CD4-positive, alpha-beta T cell treated with Interleukin-2 at 100 ng/mL for 4 hours (primary cell): ENCODE data around the gene TBX4.
"Not testable (repeated sequence)": the region's sequence is repeated elsewhere in the genome, so short reads cannot be mapped to it uniquely, and the experiment has no call there.

Source experiments
- DNase-seq: peaks from one replicate; pipeline ENCODE4 v3.0.0-alpha.2; 2020; ENCODE audit warnings: low spot score

TBX4 gene

GRCh38 chr17:61498042-61498994 lies 46.1 kb downstream of the TBX4 start:
- DNase-seq = no peak

- no peak for DNase-seq
Observed at GRCh38 chr17:61499632-61500031, 47.4 kb downstream of the TBX4 start.

GRCh38 chr17:61500287-61500686 lies 48.1 kb downstream of the TBX4 start:
- DNase-seq = no peak

GRCh38 chr17:61502292-61502691 lies 50.1 kb downstream of the TBX4 start:
- DNase-seq = no peak

- DNase-seq = no peak
Observed at GRCh38 chr17:61503961-61504360, 51.7 kb downstream of the TBX4 start.

- no peak for DNase-seq
Observed at GRCh38 chr17:61504697-61505096, 52.5 kb downstream of the TBX4 start.

- no peak for DNase-seq
Observed at GRCh38 chr17:61505846-61506627, 53.8 kb downstream of the TBX4 start.

- DNase-seq = no peak
Observed at GRCh38 chr17:61507383-61508066, 55.3 kb downstream of the TBX4 start.

- DNase-seq = no peak
Observed at GRCh38 chr17:61508912-61509311, 56.7 kb downstream of the TBX4 start.

GRCh38 chr17:61509454-61509853 lies 57.2 kb downstream of the TBX4 start:
- DNase-seq = not testable (repeated sequence)

GRCh38 chr17:61510237-61510636 lies 58.0 kb downstream of the TBX4 start:
- no peak for DNase-seq

- DNase-seq = no peak
Observed at GRCh38 chr17:61510991-61511390, 58.8 kb downstream of the TBX4 start.

GRCh38 chr17:61511480-61512182 lies 59.4 kb downstream of the TBX4 start:
- DNase-seq = no peak

GRCh38 chr17:61514491-61514890 lies 62.3 kb downstream of the TBX4 start:
- no peak for DNase-seq

- no peak for DNase-seq
Observed at GRCh38 chr17:61517265-61517664, 65.0 kb downstream of the TBX4 start.

GRCh38 chr17:61517843-61518606 lies 65.8 kb downstream of the TBX4 start:
- DNase-seq = no peak

GRCh38 chr17:61519139-61519538 lies 66.9 kb downstream of the TBX4 start:
- DNase-seq = no peak

GRCh38 chr17:61519754-61520440 lies 67.7 kb downstream of the TBX4 start:
- no peak for DNase-seq

- DNase-seq = no peak
Observed at GRCh38 chr17:61520897-61521296, 68.7 kb downstream of the TBX4 start.

GRCh38 chr17:61522088-61522487 lies 69.9 kb downstream of the TBX4 start:
- DNase-seq = no peak
